ENCODE data around the gene CDH8. TPM values are rescaled to one million over a fixed set of nuclear protein-coding genes. Genes with fewer than 3 reads are reported as not detected.

Gene CDH8
- total RNA-seq, 1 experiment from 2014 or later: not detected

- no peak overlapping the region for H3K27ac Mint-ChIP-seq (ENCODE audit: unreplicated experiment)
- no peaks in the 10 kb centered on the region for H3K36me3 Mint-ChIP-seq (ENCODE audit: insufficient read depth, unreplicated experiment)
- CTCF ChIA-PET: no interaction called here
These were observed 79.0 kb downstream of the CDH8 start for GRCh38 chr16:61957075-61957855.

GRCh38 chr16:61952841-61953240, 83.4 kb downstream of the CDH8 start:
- no TSS peak for BruUV-seq (replicated peaks)
- intact Hi-C loops (cut with micrococcal nuclease; ENCODE audit: unreplicated experiment): no loop called here
- H3K4me1 Mint-ChIP-seq (ENCODE audit: low read depth, unreplicated experiment): no peaks in the 10 kb centered on the region
- H3K27ac Mint-ChIP-seq (ENCODE audit: unreplicated experiment): no peak overlapping the region
- CTCF ChIA-PET: no interaction called here
- H3K4me3 Mint-ChIP-seq (ENCODE audit: low read depth, unreplicated experiment): no peak overlapping the region
- DNase-seq: no peak
- no peaks in the 10 kb centered on the region for H3K27me3 Mint-ChIP-seq (ENCODE audit: unreplicated experiment)
- H3K9me3 Mint-ChIP-seq (ENCODE audit: low read depth, unreplicated experiment): peaks cover 6% of the 10 kb centered on the region
- no peaks in the 10 kb centered on the region for H3K36me3 Mint-ChIP-seq (ENCODE audit: insufficient read depth, unreplicated experiment)
- no peak for TF ChIP-seq CTCF (IDR thresholded peaks at IDR 0.05; ENCODE audit: unreplicated experiment)

More at GRCh38 chr16:61957075-61957855, 79.0 kb downstream of the CDH8 start:
- Mint-ChIP-seq H3K9me3 (ENCODE audit: low read depth, unreplicated experiment) (peaks cover 11% of the 10 kb centered on the region), H3K4me1 (ENCODE audit: low read depth, unreplicated experiment) (no peaks in the 10 kb centered on the region), H3K4me3 (ENCODE audit: low read depth, unreplicated experiment) (no peak overlapping the region), H3K27me3 (ENCODE audit: unreplicated experiment) (no peaks in the 10 kb centered on the region)
- no TSS peak for BruUV-seq (replicated peaks)
- no peak for TF ChIP-seq CTCF (IDR thresholded peaks at IDR 0.05; ENCODE audit: unreplicated experiment)
- intact Hi-C loops (cut with micrococcal nuclease; ENCODE audit: unreplicated experiment): no loop called here
- DNase-seq: no peak

GRCh38 chr16:61948414-61948813, 87.8 kb downstream of the CDH8 start:
- H3K27me3 Mint-ChIP-seq (ENCODE audit: unreplicated experiment): no peaks in the 10 kb centered on the region
- no TSS peak for BruUV-seq (replicated peaks)
- CTCF ChIA-PET: no interaction called here

GRCh38 chr16:61946019-61946418, 90.2 kb downstream of the CDH8 start:
- Mint-ChIP-seq H3K4me3 (ENCODE audit: low read depth, unreplicated experiment) (no peak overlapping the region), H3K4me1 (ENCODE audit: low read depth, unreplicated experiment) (no peaks in the 10 kb centered on the region), H3K36me3 (ENCODE audit: insufficient read depth, unreplicated experiment) (no peaks in the 10 kb centered on the region), H3K27me3 (ENCODE audit: unreplicated experiment) (no peaks in the 10 kb centered on the region), H3K27ac (ENCODE audit: unreplicated experiment) (no peak overlapping the region), H3K9me3 (ENCODE audit: low read depth, unreplicated experiment) (peaks cover 9% of the 10 kb centered on the region)
- intact Hi-C loops (cut with micrococcal nuclease; ENCODE audit: unreplicated experiment): no loop called here
- no peak for DNase-seq
- BruUV-seq (replicated peaks): no TSS peak
- TF ChIP-seq CTCF (IDR thresholded peaks at IDR 0.05; ENCODE audit: unreplicated experiment): no peak
- CTCF ChIA-PET: no interaction called here

More at GRCh38 chr16:61948414-61948813, 87.8 kb downstream of the CDH8 start:
- TF ChIP-seq CTCF (IDR thresholded peaks at IDR 0.05; ENCODE audit: unreplicated experiment): no peak
- DNase-seq: no peak
- no peaks in the 10 kb centered on the region for H3K4me1 Mint-ChIP-seq (ENCODE audit: low read depth, unreplicated experiment)
- no peak overlapping the region for H3K27ac Mint-ChIP-seq (ENCODE audit: unreplicated experiment)
- no peak overlapping the region for H3K4me3 Mint-ChIP-seq (ENCODE audit: low read depth, unreplicated experiment)
- intact Hi-C loops (cut with micrococcal nuclease; ENCODE audit: unreplicated experiment): no loop called here
- no peaks in the 10 kb centered on the region for H3K36me3 Mint-ChIP-seq (ENCODE audit: insufficient read depth, unreplicated experiment)
- H3K9me3 Mint-ChIP-seq (ENCODE audit: low read depth, unreplicated experiment): peaks cover 5% of the 10 kb centered on the region

Data from Calu3 (cell line).